Globus pallidus (tissue), 1 donor: ENCODE data around the gene IZUMO4.
"Not testable (repeated sequence)": the region's sequence is repeated elsewhere in the genome, so short reads cannot be mapped to it uniquely, and the experiment has no call there.

Experiments used
- DNase-seq: peaks from one replicate; pipeline ENCODE4 v3.0.0-alpha.2; 2015; ENCODE audit warnings: low spot score

The IZUMO4 gene

DNA sequence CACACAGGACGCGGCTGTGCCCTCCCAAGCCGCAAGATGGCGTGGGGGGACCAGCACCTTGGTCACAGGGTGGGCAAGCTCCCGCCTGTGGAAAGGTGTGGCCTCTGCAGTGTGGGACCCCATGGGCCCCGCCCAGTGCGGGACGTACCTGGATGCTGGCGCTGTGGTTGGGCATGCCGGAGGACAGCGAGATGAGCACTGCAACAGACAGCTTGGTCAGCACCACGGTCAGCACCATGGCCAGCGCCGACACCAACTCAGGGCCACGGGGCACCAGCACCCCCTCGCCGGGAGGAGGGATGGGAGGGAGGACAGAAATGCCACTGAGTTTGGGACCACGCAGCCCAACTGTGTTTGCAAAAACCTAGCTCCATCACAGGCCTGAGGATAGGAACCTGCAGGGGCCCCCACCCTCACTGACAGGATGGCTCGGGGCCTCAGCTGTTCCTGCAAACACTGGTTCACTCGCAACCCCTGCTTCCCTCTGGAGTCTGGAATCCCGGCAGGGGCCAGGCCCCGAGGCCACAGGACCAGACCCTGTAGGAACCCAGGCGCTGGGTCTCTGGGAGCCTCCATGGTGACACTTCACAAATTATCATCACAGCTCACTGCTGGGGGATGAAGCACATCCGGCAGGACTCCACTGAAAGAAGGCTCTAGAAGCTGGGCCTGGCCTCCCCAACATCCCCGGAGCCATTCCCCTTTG lies 27.1 kb downstream of the IZUMO4 start:
- DNase-seq, result no peak

DNA sequence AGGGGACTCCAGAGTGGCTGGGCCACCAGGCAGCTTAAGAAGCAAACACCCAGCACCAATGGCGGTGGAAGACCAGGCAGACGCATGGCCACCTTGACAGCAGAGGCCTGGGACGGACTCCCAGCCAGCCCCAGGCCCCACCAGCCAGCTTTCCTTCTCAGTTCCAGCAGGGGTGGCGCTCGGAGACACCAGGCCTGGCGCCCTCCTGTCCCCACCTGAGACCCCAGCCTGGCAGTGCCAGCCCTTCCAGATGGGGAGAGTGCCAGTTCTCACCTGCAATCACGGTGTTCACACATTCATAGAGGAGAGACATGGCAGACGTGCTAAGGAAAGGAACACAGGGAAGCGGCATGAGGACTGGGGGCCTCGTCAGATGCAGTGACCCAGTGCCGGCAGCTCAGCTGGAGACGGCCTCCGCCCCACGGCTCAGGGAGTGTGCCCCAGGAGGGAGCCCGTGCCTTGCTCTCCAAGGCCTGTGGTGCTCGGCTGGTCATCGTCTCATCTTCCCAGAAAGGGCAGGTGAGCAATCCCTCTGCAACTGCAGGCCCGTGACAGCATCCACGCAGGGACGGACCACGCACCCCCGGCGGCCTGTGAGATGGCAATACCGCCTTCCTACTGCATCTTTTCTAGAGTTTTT lies 30.3 kb downstream of the IZUMO4 start:
- DNase-seq, result no peak

DNA sequence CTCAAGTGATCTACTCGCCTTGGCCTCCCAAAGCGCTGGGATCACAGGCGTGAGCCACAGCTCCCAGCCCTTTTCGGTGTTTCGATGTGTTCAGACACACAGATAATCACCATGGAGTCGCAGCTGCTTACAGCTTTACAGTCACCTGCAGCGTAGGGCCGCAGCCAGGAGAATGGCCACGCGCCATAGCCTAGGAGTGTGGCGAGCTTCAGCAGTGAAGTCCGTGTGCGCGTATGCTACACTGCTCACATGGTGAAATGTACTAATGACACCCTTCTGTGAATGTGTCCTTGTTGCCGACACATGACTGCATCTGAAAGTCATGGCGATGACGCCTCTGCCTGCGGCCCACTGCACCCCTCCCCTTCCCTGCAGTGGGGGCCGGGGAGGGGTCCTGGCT lies 31.0 kb downstream of the IZUMO4 start:
- DNase-seq, result no peak

DNA sequence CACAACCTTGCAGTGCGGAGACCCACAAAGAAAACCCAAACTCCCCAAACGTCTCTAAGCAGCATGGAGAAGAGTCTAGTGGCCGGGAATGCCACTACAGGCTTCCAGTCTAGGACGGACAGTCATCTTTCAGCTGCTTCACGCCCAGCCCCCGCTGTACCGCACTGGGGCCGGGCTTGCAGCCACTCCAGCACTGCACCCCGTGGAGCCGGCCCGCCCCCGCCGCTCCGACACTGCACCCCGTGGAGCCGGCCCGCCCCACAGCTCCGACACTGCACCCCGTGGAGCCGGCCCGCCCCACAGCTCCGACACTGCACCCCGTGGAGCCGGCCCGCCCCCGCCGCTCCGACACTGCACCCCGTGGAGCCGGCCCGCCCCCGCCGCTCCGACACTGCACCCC lies 31.5 kb downstream of the IZUMO4 start:
- DNase-seq, result not testable (repeated sequence)

DNA sequence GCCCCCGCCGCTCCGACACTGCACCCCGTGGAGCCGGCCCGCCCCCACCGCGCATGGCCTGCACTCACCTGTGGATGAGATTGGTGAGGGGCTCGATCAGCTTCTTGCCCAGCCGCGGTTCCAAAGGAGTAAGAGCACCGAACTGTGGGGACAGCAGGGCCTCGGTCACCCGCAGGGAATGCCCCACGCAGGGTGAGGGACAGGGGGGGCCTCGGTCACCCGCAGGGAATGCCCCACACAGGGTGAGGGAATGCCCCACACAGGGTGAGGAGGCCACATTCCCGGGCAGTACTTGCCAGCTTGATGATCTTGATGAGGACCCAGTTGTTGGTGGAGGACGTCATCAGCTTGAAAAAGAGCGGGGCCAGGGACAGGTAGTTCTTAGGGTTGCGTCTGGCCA lies 32.3 kb downstream of the IZUMO4 start:
- DNase-seq, result no peak

DNA sequence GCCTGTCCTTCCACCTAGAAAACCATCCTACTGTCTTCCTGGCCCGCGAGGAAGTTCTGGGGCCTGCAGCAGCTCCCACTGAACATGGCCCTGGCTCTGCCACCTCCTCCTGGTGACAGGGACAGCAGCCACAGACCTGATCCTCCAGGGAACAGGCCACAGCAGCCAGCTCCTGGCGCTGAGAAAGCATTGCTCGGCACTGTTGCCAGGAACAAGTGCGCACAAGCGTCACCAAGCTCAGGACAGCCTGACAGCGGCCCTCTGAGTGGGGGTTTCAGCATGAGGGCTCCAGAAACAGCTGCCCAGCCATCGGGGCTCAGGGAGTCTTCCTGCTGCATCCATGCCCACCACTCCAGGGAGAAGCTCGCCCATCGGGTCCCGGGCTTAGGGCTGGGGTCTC lies 32.8 kb downstream of the IZUMO4 start:
- DNase-seq, result peak; percentile 7

DNA sequence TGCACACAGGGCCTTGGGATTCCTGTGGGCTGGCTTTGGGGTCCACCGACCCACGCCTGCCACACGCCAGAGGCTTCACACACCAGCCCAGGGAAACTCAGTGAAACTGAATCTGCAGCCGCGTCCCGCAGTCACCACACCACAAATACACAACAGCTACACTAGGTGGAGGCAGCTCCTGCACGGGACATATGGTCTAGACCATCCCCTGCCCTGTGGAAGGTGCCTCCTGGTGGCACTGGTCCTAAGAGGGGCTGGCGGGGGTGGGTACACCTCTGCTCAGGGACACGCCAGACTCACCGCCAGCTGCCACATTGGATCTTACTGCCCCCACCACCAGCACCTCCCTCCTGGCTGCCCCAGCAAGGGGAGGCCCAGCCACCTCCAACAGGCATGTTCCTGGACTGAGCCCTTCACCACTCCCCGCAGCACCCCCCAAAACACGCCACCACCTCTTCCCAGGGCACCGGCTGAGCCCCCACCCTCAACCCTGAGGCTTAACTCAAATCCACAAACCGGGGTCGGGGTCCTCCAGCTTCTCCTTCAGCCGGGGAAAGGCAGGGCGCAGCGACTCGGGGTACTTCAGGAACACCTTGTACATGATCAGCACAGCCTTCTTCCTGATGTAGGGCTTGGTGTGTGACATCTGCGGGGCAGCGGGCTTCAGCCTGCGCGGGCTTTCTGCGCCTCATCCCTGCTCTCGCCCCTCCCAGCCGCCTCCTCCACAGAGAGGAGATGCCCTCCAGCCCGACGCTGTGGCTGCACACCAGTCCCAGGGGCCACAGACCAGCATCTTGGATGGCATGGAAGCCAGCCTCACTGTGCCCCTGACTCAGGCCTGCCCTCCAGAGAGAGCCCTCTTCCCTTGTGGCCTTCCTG lies 33.4 kb downstream of the IZUMO4 start:
- DNase-seq, result no peak

DNA sequence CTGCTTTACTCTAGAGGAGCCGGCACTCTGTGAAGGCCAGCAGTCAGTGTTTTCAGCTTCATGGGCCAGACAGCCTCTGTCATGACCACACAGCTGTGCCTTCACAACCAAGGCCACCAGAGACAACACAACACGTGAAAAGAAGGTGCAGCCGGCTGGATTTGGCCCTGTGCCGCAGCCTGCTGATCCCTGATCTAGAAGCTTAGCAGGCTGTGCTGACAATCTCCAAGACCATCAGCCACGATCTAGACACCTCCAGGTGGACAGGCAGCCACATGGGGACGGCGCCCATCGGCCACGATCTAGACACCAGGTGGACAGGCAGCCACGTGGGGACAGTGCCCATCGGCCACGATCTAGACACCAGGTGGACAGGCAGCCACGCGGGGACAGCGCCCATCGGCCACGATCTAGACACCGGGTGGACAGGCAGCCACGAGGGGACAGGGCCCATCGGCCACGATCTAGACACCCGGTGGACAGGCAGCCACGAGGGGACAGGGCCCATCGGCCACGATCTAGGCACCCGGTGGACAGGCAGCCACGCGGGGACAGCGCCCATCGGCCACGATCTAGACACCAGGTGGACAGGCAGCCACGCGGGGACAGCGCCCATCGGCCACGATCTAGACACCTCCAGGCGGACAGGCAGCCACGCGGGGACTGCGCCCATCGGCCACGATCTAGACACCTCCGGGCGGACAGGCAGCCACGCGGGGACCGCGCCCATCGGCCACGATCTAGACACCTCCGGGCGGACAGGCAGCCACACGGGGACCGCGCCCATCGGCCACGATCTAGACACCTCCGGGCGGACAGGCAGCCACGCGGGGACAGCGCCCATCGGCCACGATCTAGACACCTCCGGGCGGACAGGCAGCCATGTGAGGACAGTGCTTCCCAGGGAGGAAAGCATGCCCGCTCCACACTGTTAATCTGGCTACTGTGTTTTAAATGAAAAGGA lies 34.6 kb downstream of the IZUMO4 start:
- not testable (repeated sequence) for DNase-seq

DNA sequence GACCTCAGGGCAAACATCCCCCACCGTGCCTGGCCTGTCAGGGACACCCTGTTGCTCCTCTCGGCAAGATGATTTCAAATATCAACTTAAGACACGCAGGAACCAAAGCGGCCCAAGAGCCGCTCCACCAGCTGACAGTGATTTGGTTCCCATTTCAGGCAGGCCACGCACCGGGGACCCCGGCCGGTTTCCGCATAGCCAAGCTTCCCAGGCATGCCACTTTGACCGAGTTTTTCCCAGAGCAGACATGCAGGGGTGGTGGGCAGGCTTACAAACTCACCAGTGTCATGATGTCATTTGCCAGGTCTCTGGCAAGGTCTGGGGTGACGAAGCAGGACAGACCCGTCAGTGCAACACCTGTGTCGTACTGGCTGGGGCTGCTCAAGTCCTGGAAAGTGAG lies 35.5 kb downstream of the IZUMO4 start:
- no peak for DNase-seq

DNA sequence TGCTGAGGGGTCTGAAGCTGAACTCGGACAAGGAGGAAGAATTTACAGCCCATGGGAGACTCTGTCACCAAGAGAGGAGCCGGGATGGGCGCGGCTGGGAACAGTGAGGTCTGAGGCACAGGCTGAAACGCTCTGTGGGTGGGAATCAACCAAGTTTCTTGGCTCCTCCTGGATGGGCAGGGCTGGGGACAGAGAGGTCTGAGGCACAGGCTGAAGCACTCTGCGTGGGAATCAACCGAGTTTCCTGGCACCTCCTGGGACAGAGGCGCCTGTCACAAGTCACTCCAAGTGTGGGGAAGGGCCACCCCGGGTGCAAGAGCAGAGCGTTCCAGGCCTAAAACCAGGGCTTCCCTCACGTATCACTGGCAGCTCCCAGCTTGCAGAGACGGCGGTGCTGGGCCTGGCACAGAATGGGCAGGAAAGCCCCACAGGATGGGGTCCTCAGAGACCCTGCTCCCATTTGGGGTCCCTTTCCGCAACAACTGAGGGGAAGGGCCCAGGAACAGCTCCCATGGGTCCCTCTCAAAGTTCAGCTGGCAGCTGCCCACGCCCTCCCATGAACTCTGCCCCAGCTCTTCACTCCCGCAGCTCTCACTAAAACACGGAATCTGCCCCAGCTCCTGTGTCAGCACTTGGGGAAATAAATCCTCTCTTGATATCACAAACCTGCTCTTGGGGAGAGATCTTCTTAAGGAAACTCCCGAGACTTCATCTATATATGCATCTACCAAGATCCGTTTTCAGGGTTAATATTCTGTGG lies 36.2 kb downstream of the IZUMO4 start:
- no peak for DNase-seq

DNA sequence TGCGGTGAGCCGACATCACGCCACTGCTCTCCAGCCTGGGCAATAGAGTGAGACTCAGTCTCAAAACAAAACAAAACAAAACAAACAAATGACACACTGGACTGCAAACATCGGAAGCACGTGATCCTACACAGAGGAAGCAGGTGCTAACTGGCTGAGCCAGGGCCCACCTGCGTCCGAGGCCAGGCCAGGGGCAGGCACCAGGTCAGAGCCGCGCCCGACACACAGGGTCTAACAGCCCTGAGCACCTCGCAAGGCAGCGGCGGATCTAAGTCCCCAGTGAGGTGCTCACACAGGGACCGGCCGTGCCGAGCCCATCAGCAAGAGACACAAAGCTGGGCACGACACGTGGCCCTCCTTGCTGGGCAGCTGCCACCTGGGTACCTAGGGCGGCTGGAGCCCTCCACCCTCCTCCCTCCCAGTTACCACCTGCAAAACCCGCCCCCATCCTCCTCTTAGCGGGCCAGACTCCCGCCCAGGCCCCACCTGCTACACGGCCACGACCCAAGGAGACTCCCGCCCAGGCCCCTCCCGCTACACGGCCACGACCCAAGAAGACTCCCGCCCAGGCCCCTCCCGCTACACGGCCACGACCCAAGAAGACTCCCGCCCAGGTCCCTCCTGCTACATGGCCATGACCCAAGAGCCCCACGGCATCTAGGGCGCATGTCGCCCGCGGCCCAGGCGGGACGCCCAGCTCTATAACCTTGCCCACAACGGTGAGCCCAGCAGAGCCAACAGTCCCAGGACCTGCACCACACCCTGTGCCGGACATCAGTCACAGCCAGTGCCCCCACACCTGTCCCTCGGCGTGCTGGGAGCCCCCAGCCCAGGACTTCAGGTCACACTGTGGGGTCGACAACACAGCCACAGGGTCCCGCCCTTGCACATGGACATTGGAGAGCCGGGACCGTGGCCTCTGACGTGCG lies 39.0 kb downstream of the IZUMO4 start:
- DNase-seq, result no peak

DNA sequence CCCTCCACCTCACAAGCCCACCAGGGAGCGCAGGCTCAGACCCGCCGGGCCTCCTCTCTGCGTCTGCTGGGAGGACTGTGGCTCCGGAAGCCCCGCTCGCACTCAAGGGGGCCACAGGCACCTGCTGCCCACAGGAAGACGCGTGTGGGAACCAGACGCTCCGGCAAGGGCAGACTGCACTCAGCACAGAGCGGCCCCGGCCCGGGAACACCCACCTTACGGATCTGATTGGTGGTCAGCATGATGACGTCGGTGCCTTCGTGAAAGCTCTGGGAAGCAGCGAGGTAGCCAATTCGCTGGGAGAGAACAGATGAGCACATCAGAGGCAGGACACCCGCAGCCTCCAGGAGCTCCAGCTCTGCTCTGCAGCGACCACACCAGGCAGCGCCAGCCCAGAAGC lies 40.1 kb downstream of the IZUMO4 start:
- no peak for DNase-seq

DNA sequence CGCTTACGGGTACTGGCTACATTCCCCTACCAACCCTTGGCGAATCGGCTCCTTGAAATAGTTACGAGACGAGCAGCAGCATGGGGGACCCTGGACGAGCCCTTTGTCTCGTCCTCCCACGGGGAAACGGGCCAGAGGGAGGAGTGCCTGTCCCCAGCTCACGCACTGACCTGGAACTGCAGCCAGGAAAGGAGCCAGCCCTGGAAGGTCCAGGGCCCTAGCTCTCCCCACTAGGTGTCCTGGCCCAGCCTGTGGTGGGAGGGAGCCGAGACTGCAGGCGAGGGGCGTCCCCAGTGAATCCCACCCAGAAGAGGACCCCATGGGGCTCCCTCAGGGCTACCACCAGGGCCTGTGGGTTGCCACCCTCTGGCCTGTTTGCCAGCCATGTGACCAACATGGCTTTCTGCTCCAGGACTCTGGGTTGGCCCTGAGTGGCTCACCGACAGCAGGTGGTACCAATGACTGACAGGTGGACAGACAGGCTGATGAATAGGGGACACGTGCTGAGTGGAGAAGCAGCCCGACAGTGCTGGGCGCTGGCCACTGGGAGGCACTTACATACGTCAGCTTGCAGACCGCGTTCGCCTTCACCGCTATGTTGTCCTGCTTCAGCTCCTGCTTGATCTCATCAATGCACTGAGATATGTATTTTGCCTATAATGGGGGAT lies 41.5 kb downstream of the IZUMO4 start:
- DNase-seq, result no peak

DNA sequence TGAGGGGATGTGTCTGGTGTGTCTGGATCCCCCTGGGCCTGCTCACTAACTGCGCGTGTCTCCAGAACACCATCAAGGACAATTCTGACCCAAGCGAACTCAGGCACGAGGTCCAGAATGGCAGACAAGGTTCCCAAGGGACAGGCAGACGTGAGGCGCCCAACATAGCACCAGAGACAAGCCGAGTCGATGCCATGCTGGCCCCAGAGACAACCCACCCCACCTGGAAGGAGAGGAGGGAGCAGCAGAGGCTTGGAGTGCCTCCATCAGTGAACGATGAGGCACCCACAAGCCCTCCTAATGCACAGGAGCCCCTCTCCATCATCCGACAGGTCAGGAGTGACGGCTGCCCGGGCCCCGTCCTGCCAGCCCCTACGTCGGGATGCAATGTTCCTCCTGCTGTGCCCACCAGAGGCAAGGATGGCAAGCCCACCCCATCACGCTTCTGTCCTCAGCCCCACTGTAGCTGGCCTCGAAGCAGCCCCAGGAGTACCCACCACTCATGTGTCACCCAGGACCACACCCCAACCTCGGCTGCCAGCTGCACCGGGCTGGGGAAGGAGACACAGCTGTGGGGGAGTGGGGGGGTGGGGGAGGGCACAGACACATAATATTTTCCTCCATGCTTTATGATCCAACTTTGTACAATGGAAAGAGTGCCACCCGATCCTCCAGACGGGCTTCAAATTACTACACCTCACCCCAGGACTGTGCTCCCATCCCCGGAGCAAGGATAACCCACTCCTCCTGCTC lies 42.8 kb downstream of the IZUMO4 start:
- DNase-seq, result no peak

DNA sequence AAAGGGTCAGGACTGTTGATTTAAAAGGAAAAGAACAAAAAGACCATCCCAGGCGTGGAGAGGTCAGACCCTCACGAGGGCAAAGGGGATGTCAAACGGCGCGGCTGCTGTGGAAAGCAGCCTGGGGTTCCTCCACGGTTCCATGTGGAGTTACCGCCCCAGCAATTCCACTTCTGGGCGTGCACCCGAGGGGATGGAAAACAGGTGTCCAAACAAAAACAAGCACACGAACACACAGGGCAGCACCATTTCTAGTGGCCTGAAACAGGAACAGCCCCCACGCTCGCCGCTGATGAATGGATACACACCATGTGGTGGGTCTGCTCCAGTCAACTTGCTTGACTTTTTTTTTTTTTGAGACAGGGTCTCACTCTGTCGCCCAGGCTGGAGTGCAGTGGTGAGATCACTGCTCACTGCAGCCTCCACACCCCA lies 43.4 kb downstream of the IZUMO4 start:
- DNase-seq, result no peak

DNA sequence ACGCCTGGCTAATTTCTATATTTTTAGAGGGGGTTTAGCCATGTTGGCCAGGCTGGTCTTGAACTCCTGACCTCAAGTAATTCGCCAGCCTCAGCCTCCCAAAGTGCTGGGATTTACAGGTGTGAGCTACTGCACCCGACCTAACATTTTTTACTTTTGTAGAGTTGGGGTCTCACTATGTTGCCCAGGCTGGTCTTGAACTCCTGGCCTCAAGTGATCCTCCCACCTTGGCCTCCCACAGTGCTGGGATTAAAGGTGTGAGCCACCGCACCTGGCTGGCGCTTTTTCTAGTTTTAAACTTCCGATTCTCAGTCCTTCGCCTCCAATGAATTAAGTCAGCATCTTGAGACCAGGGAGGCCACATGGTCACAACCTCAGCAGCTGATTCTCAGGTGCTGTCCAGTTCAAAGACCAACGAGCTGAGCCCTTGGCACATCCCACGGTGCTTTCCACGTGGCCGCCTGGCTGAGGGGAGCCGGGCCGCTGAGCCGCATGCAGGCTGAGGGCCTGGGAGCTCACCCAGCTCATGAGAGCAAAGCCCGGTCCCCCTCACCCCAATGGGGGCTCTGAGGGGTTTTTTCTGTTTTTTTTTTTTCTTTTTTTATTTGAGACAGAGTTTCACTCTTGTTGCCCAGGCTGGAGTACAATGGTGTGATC lies 45.6 kb downstream of the IZUMO4 start:
- DNase-seq, result no peak

DNA sequence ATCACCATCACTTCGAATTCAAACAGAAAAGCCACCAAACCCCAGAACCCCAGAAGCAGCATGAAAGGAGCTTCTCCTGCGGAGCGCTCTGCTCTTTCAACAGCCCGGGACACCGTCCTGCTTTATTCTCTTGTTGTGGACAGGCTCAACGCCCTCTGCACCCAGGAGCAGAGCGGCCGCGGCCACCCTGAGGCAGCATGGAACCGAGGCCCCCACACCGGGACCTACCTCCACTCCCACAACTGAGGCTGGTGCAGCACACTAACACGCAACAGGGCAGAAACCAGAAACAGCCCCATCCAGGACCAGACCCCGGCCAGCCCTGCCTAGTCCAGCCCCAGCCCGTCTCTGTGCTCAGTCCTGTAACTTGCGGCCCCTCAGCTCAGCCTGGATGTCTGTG lies 47.5 kb downstream of the IZUMO4 start:
- no peak for DNase-seq

DNA sequence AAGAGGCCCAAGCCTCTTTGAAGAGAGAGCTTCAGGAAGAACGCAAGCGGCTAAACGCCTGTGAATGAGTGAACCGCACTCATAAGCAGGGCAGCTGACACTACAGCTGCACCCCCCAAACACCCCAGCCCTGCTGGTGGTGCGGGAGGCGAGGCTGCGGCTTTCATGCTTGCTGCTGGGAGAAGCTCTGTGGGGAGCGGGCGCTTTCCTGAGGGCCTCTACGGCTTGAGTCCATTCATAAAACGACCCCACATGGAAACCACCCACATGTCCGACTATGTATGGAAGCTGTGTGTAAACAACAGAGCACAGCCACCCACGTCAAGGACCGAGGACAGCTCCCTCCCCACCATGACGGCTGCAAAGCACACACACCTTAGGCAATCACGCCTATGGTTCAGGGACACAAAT lies 49.1 kb downstream of the IZUMO4 start:
- no peak for DNase-seq
